OCI-LY7 (cell line): Measurements from ENCODE around the gene BRD7. TPM values are rescaled to one million over a fixed set of nuclear protein-coding genes. Genes with fewer than 3 reads are reported as not detected.
"Not testable (repeated sequence)": the region's sequence is repeated elsewhere in the genome, so short reads cannot be mapped to it uniquely, and the experiment has no call there.

Experiments used
- BruUV-seq: library from RNA; stranded (reverse); fragments of 400-500 nt; replicated peaks from 2 replicates; lab custom pipeline; 2021; lab: Mats Ljungman, UMichigan
- CTCF ChIA-PET: fragments of 300-600 bp; sonication (Branson Sonifier 250); formaldehyde crosslinking; loops from one replicate; lab custom pipeline; 2022; ENCODE audit warnings: antibody characterized with exemption; ENCODE audit not compliant: unreplicated experiment; lab: Charles Lee
- POLR2A ChIA-PET: fragments of 300-600 bp; sonication (Branson Sonifier 250); formaldehyde crosslinking; loops from one replicate; lab custom pipeline; 2022; ENCODE audit warnings: antibody characterized with exemption; lab: Charles Lee
- DNase-seq: peaks from one replicate; pipeline ENCODE4 v3.0.0-alpha.2; 2015; ENCODE audit warnings: low spot score
- H2AFZ ChIP-seq: fragments of 200-600 bp; sonication (generic), shearing (Covaris generic); 2 replicates; pipeline ENCODE4 v1.6.1; 2014; ENCODE audit warnings: mild to moderate bottlenecking, antibody characterized with exemption, low read length, moderate library complexity
- H3K27ac ChIP-seq: fragments of 200-600 bp; sonication (generic); 2 replicates; pipeline ENCODE4 v1.5.1; 2014; ENCODE audit warnings: mixed run types, low read depth, mild to moderate bottlenecking, moderate library complexity, low read length, inconsistent platforms; ENCODE audit not compliant: poor library complexity, severe bottlenecking
- H3K36me3 ChIP-seq: fragments of 200-600 bp; sonication (generic); 2 replicates; pipeline ENCODE4 v1.6.1; 2014; ENCODE audit warnings: mild to moderate bottlenecking, antibody characterized with exemption, low read length, moderate library complexity, mixed read lengths; ENCODE audit not compliant: insufficient read depth
- H3K4me1 ChIP-seq: fragments of 200-600 bp; sonication (generic); 2 replicates; pipeline ENCODE4 v1.5.1; 2014; ENCODE audit warnings: mild to moderate bottlenecking, low read length; ENCODE audit not compliant: insufficient read depth, poor library complexity, severe bottlenecking
- H3K4me2 ChIP-seq: fragments of 200-600 bp; sonication (generic); 2 replicates; pipeline ENCODE4 v1.6.1; 2014; ENCODE audit warnings: mild to moderate bottlenecking, low read length
- H3K4me3 ChIP-seq: fragments of 200-600 bp; sonication (generic); 2 replicates; pipeline ENCODE4 v1.5.1; 2014; ENCODE audit warnings: mild to moderate bottlenecking, low read depth, low read length; ENCODE audit not compliant: poor library complexity, severe bottlenecking
- H3K79me2 ChIP-seq: fragments of 200-600 bp; sonication (generic); 2 replicates; pipeline ENCODE4 v1.6.1; 2016; ENCODE audit warnings: low read depth, mild to moderate bottlenecking, low read length, moderate library complexity, mixed read lengths; ENCODE audit not compliant: insufficient read depth
- H3K9me2 ChIP-seq: fragments of 200-600 bp; sonication (generic); 2 replicates; pipeline ENCODE4 v1.6.1; 2016; ENCODE audit warnings: mild to moderate bottlenecking, low read length, mixed read lengths; ENCODE audit not compliant: insufficient read depth
- H3K9me3 ChIP-seq: fragments of 200-600 bp; sonication (generic); 2 replicates; pipeline ENCODE4 v1.6.1; 2014; ENCODE audit warnings: mild to moderate bottlenecking, mixed run types, low read length, mixed read lengths
- H4K20me1 ChIP-seq: fragments of 200-600 bp; sonication (generic); 2 replicates; pipeline ENCODE4 v1.6.1; 2014; ENCODE audit warnings: mild to moderate bottlenecking, antibody characterized with exemption, low read length, moderate library complexity, mixed read lengths; ENCODE audit not compliant: insufficient read depth
- CTCF ChIP-seq: fragments of 200-600 bp; sonication (generic); conservative IDR thresholded peaks from 2 replicates; pipeline ENCODE4 v1.5.1; 2014; ENCODE audit warnings: mild to moderate bottlenecking, antibody characterized with exemption, low read length, moderate library complexity, mixed read lengths
- EZH2phosphoT487 ChIP-seq: fragments of 200-600 bp; sonication (generic); IDR thresholded peaks from 2 replicates; pipeline ENCODE4 v1.6.1; 2018; ENCODE audit warnings: low read depth, borderline replicate concordance, mild to moderate bottlenecking, mixed run types, antibody characterized with exemption, low read length, moderate library complexity, mixed read lengths
- intact Hi-C: fragments of 100-400 bp; cut with micrococcal nuclease; formaldehyde crosslinking; loops from one replicate; pipeline ENCODE4 v1.10.0; 2022; ENCODE audit not compliant: unreplicated experiment
- total RNA-seq, 2 experiments: library from RNA; depleted of rRNA in 1 of 2; stranded (reverse); fragments of >200 nt in 1 of 2; shearing (Covaris generic) in 1 of 2; gene quantifications; 2 replicates each; pipeline ENCODE4 v1.2.3, GENCODE V29; 2014 to 2022

The BRD7 gene
- total RNA-seq, 2 experiments from 2014 or later = 78.5 to 105 TPM

DNA sequence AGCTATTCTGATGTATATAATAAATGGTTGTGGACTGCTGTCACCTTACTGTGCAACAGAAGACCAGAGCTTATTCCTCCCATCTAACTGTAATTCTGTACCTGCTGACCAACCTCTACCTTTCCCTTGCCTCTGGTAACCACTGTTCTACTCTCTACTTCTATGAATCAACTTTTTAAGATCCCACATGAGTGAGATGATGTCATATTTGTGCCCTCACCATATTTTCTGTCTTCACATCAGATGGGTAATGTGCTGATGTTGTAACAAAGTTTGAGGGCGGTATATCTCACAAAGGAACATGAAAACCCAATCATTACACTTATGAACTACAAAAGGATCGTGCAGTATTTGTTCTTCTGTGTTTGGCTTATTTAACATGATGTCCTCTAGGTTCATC is 16.8 kb downstream of the BRD7 start:
- no peak overlapping the region for H3K4me2 ChIP-seq
- no peaks in the 10 kb centered on the region for H3K9me2 ChIP-seq
- BruUV-seq = no TSS peak
- no peak overlapping the region for H3K4me3 ChIP-seq
- TF ChIP-seq CTCF (no peak), EZH2phosphoT487 (no peak)
- no peak overlapping the region for H3K27ac ChIP-seq
- peaks cover 20% of the 10 kb centered on the region; the same call in 1 of the 2 replicates for H3K79me2 ChIP-seq
- 0 out of 2 replicates have a peak, but pooled peaks cover 5% of the 10 kb centered on the region for H3K9me3 ChIP-seq
- H3K4me1 ChIP-seq = no peaks in the 10 kb centered on the region
- POLR2A ChIA-PET = interaction anchor here (0.6 to 1.1 kb wide), 2 partner anchors 25 to 130 kb away, joined by 3 to 4 read pairs; no protein-coding TSS in a partner anchor
- peaks cover 7% of the 10 kb centered on the region for H4K20me1 ChIP-seq
- CTCF ChIA-PET = no interaction called here
- peaks cover 81% of the 10 kb centered on the region for H3K36me3 ChIP-seq
- no peak for DNase-seq
- H2AFZ ChIP-seq = no peak overlapping the region
- intact Hi-C loops = loop anchor here (5.0 kb wide), 1 partner anchor 140 kb away; no protein-coding TSS in a partner anchor

DNA sequence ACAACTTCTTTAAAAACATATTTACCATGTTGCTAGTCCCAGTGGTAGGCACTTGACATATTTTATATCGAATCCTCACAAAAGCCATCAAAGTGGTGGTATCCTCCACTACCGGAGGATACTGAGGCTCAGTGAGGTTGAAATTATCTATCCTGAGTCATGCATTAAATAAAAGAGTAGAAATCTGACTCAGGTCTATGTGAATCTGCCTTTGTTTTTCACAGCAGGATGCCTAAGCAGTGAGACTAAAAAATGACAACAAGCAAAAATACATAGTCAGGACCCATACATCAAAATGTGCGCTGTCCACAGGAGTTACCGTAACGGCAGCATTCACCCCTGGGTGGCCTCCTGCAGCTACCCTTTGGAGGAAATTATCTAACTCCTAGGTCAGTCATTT is 17.7 kb downstream of the BRD7 start:
- H3K4me2 ChIP-seq = no peak overlapping the region
- no peak overlapping the region for H3K4me3 ChIP-seq
- no peak overlapping the region for H2AFZ ChIP-seq
- ChIA-PET POLR2A (interaction anchor here (0.7 to 1.1 kb wide), 2 partner anchors 9 to 24 kb away, joined by 3 read pairs; no protein-coding TSS in a partner anchor), CTCF (no interaction called here)
- no peak overlapping the region for H3K27ac ChIP-seq
- BruUV-seq = no TSS peak
- H3K9me3 ChIP-seq = 0 out of 2 replicates have a peak, but pooled peaks cover 5% of the 10 kb centered on the region
- DNase-seq = no peak
- H3K4me1 ChIP-seq = no peaks in the 10 kb centered on the region
- TF ChIP-seq CTCF (no peak), EZH2phosphoT487 (no peak)
- H4K20me1 ChIP-seq = peaks cover 5% of the 10 kb centered on the region; the same call in 1 of the 2 replicates
- intact Hi-C loops = loop anchor here (5.0 kb wide), 1 partner anchor 139 kb away; no protein-coding TSS in a partner anchor
- peaks cover 20% of the 10 kb centered on the region; the same call in 1 of the 2 replicates for H3K79me2 ChIP-seq
- H3K36me3 ChIP-seq = peaks cover 75% of the 10 kb centered on the region
- no peaks in the 10 kb centered on the region for H3K9me2 ChIP-seq

- H3K9me3 ChIP-seq, intact Hi-C loops, H4K20me1 ChIP-seq, H3K27ac ChIP-seq, H2AFZ ChIP-seq, DNase-seq, CTCF ChIA-PET, H3K4me2 ChIP-seq, H3K79me2 ChIP-seq, H3K4me3 ChIP-seq, H3K9me2 ChIP-seq, BruUV-seq, H3K4me1 ChIP-seq: not testable (repeated sequence)
- H3K36me3 ChIP-seq = peaks cover 61% of the 10 kb centered on the region
- POLR2A ChIA-PET = interaction anchor here (0.5 kb wide), 1 partner anchor 171 kb away, joined by 3 read pairs; no protein-coding TSS in a partner anchor
Measured at GRCh38 chr16:50345210-50345609, 23.6 kb downstream of the BRD7 start.

DNA sequence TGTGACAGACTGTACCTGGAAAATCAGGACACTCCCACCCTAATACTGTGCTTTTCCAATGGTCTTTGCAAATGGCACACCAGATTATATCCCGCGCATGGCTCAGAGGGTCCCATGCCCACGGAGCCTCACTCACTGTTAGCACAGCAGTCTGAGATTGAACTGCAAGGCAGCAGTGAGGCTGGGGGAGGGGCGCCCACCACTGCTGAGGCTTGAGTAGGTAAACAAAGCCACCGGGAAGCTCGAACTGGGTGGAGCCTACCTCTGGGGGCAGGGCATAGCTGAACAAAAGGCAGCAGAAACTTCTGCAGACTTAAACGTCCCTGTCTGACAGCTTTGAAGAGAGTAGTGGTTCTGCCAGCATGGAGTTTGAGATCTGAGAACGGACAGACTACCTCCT is 25.2 kb downstream of the BRD7 start:
- H4K20me1 ChIP-seq, BruUV-seq, H2AFZ ChIP-seq, H3K79me2 ChIP-seq, H3K4me3 ChIP-seq, H3K9me2 ChIP-seq, CTCF ChIA-PET, H3K9me3 ChIP-seq, intact Hi-C loops, H3K27ac ChIP-seq, DNase-seq, H3K4me2 ChIP-seq, H3K4me1 ChIP-seq: not testable (repeated sequence)
- POLR2A ChIA-PET = interaction anchor here (0.7 kb wide), 1 partner anchor 85 kb away, joined by 3 read pairs; no protein-coding TSS in a partner anchor
- H3K36me3 ChIP-seq = peaks cover 62% of the 10 kb centered on the region
